Thymus (tissue), 11 donors: ENCODE results near the gene APPL2. TPM values are rescaled to one million over a fixed set of nuclear protein-coding genes. Genes with fewer than 3 reads are reported as not detected.
"Not testable (repeated sequence)": the region's sequence is repeated elsewhere in the genome, so short reads cannot be mapped to it uniquely, and the experiment has no call there.

Experiments used
- DNase-seq, 9 donors: peaks; one replicate each; pipeline ENCODE4 v3.0.0-alpha.2; 2013; ENCODE audit warnings: low spot score in 9 of 9, low read depth in 6 of 9, missing footprints in 1 of 9
- H3K27ac ChIP-seq, 2 donors: one replicate each; pipeline ENCODE4 v1.5.1; 2013; ENCODE audit warnings: control low read depth in 1 of 2, low read depth in 1 of 2, low read length in 1 of 2, mild to moderate bottlenecking in 1 of 2, moderate library complexity in 1 of 2
- H3K27me3 ChIP-seq, 2 donors: one replicate each; pipeline ENCODE4 v1.5.1; 2013; ENCODE audit warnings: low read length in 1 of 2; ENCODE audit not compliant: control insufficient read depth in 2 of 2, insufficient read depth in 1 of 2
- H3K36me3 ChIP-seq, 2 donors: one replicate each; pipeline ENCODE4 v1.5.1; 2013; ENCODE audit warnings: low read length in 1 of 2, mild to moderate bottlenecking in 1 of 2, moderate library complexity in 1 of 2; ENCODE audit not compliant: control insufficient read depth in 2 of 2, insufficient read depth in 2 of 2
- H3K4me1 ChIP-seq, 2 donors: one replicate each; pipeline ENCODE4 v1.5.1; 2013; ENCODE audit warnings: low read length in 2 of 2; ENCODE audit not compliant: control insufficient read depth in 2 of 2, insufficient read depth in 2 of 2
- H3K4me3 ChIP-seq, 2 donors: one replicate each; pipeline ENCODE4 v1.5.1; 2013; ENCODE audit warnings: low read length in 2 of 2, control low read depth in 1 of 2, mild to moderate bottlenecking in 1 of 2
- H3K9me3 ChIP-seq, 2 donors: one replicate each; pipeline ENCODE4 v1.5.1; 2013; ENCODE audit warnings: low read length in 1 of 2, mild to moderate bottlenecking in 1 of 2; ENCODE audit not compliant: control insufficient read depth in 2 of 2, insufficient read depth in 1 of 2
- whole genome bisulfite sequencing: extraction: QIAGEN DNeasy Blood & Tissue Kit; methylation state at CpG from one replicate; pipeline ENCODE4 v1.1.7; 2013; 5-methylcytosine and 5-hydroxymethylcytosine counted together
- polyA plus RNA-seq: library from polyadenylated mRNA; stranded (reverse); fragments of 200-250 nt; gene quantifications from one replicate; pipeline ENCODE4 v1.2.3, GENCODE V29; 2013
- total RNA-seq: library from RNA; stranded (reverse); fragments of 120-200 nt; gene quantifications from one replicate; pipeline ENCODE4 v1.2.4, GENCODE V29; 2013
- donor health status: healthy.

Gene APPL2
- total and polyA plus RNA-seq, 2 donors, result 20.9 to 32.0 TPM

GRCh38 chr12:105196090-105196489 is 39.9 kb downstream of the APPL2 start:
- Histone ChIP-seq H3K4me3 (no peak overlapping the region), H3K4me1 (no peaks in the 10 kb centered on the region), H3K27me3 (no peaks in the 10 kb centered on the region), H3K36me3 (peaks cover 52 to 57% of the 10 kb centered on the region in 2 donors), H3K27ac (no peak overlapping the region), H3K9me3 (no peaks in the 10 kb centered on the region)
- 98% methylated on average over 6 of the region's 6 CpGs for WGBS
- no peak for DNase-seq

- H3K27me3 ChIP-seq, result no peaks in the 10 kb centered on the region
- H3K9me3 ChIP-seq, result no peaks in the 10 kb centered on the region
- H3K4me3 ChIP-seq, result no peak overlapping the region
- peaks cover 49 to 64% of the 10 kb centered on the region in 2 donors for H3K36me3 ChIP-seq
- WGBS, result 99% methylated on average over 6 of the region's 6 CpGs
- H3K4me1 ChIP-seq, result no peaks in the 10 kb centered on the region
- no peak overlapping the region for H3K27ac ChIP-seq
- no peak for DNase-seq
Observed at GRCh38 chr12:105194947-105195346, 41.0 kb downstream of the APPL2 start.

- Histone ChIP-seq H3K4me3 (no peak overlapping the region), H3K27ac (no peak overlapping the region), H3K9me3 (no peaks in the 10 kb centered on the region), H3K4me1 (no peaks in the 10 kb centered on the region), H3K36me3 (peaks cover 39 to 72% of the 10 kb centered on the region in 2 donors), H3K27me3 (no peaks in the 10 kb centered on the region)
- 96% methylated on average over 1 of the region's 1 CpG for WGBS
- DNase-seq, result no peak
Observed at GRCh38 chr12:105192624-105193225, 43.2 kb downstream of the APPL2 start.

- Histone ChIP-seq H3K27me3 (no peaks in the 10 kb centered on the region), H3K4me3 (no peak overlapping the region), H3K27ac (no peak overlapping the region), H3K36me3 (peaks cover 28 to 71% of the 10 kb centered on the region in 2 donors), H3K9me3 (no peaks in the 10 kb centered on the region), H3K4me1 (no peaks in the 10 kb centered on the region)
- WGBS, result 96% methylated on average over 6 of the region's 6 CpGs
- no peak for DNase-seq
Observed at GRCh38 chr12:105190530-105190929, 45.4 kb downstream of the APPL2 start.

- Histone ChIP-seq H3K4me1 (no peaks in the 10 kb centered on the region), H3K9me3 (no peaks in the 10 kb centered on the region), H3K27ac (no peak overlapping the region), H3K4me3 (no peak overlapping the region), H3K27me3 (no peaks in the 10 kb centered on the region), H3K36me3 (peaks cover 32 to 74% of the 10 kb centered on the region in 2 donors)
- WGBS, result 81% methylated on average over 6 of the region's 6 CpGs
- no peak for DNase-seq
Observed at GRCh38 chr12:105189293-105189692, 46.7 kb downstream of the APPL2 start.

GRCh38 chr12:105183976-105184375 is 52.0 kb downstream of the APPL2 start:
- H3K4me1 ChIP-seq, H3K4me3 ChIP-seq, H3K9me3 ChIP-seq, H3K27me3 ChIP-seq, H3K27ac ChIP-seq, DNase-seq: not testable (repeated sequence)
- peaks cover 16 to 29% of the 10 kb centered on the region in 2 donors for H3K36me3 ChIP-seq
- WGBS, result over 99% methylated on average over 5 of the region's 5 CpGs

- peaks cover 16 to 23% of the 10 kb centered on the region in 2 donors for H3K36me3 ChIP-seq
Observed at GRCh38 chr12:105183406-105183805, 52.6 kb downstream of the APPL2 start.

GRCh38 chr12:105179114-105179513 is 56.9 kb downstream of the APPL2 start:
- H3K9me3 ChIP-seq, H3K4me3 ChIP-seq, H3K4me1 ChIP-seq, H3K27ac ChIP-seq, DNase-seq, H3K27me3 ChIP-seq: not testable (repeated sequence)
- H3K36me3 ChIP-seq, result peaks cover 3 to 14% of the 10 kb centered on the region in 2 donors
- WGBS, result 100% methylated on average over 1 of the region's 1 CpG

More at GRCh38 chr12:105183406-105183805, 52.6 kb downstream of the APPL2 start:
- not testable (repeated sequence) for H3K4me3 ChIP-seq, DNase-seq, H3K27ac ChIP-seq, H3K9me3 ChIP-seq, H3K4me1 ChIP-seq, H3K27me3 ChIP-seq
- WGBS, result 84% methylated on average over 4 of the region's 4 CpGs

GRCh38 chr12:105177208-105177607 is 58.8 kb downstream of the APPL2 start:
- no peaks in the 10 kb centered on the region for H3K4me1 ChIP-seq
- H3K27me3 ChIP-seq, result no peaks in the 10 kb centered on the region
- no peak overlapping the region for H3K4me3 ChIP-seq
- peaks cover 3 to 20% of the 10 kb centered on the region in 2 donors for H3K36me3 ChIP-seq
- 97% methylated on average over 4 of the region's 4 CpGs for WGBS
- DNase-seq, result no peak
- H3K27ac ChIP-seq, result no peak overlapping the region
- no peaks in the 10 kb centered on the region for H3K9me3 ChIP-seq
